Ectodermal cell (in vitro differentiated cells): ENCODE data around the gene CWC27.

ENCODE experiments used
- H3K27ac ChIP-seq: 2 replicates; pipeline ENCODE4 v1.7.0; 2013; ENCODE audit warnings: mild to moderate bottlenecking, low read depth, low read length; ENCODE audit not compliant: insufficient read depth, poor library complexity, severe bottlenecking
- H3K27me3 ChIP-seq: 2 replicates; pipeline ENCODE4 v1.7.0; 2013; ENCODE audit warnings: mild to moderate bottlenecking, low read length; ENCODE audit not compliant: insufficient read depth, control insufficient read depth, poor library complexity, severe bottlenecking
- H3K36me3 ChIP-seq: one replicate; pipeline ENCODE4 v1.7.0; 2013; ENCODE audit warnings: low read length; ENCODE audit not compliant: control insufficient read depth, insufficient read depth
- H3K4me1 ChIP-seq: one replicate; pipeline ENCODE4 v1.7.0; 2013; ENCODE audit warnings: low read length; ENCODE audit not compliant: control insufficient read depth, insufficient read depth
- H3K4me3 ChIP-seq: 2 replicates; pipeline ENCODE4 v1.7.0; 2013; ENCODE audit warnings: low read depth, low read length, control low read depth; ENCODE audit not compliant: insufficient read depth
- H3K9me3 ChIP-seq: 2 replicates; pipeline ENCODE4 v1.7.0; 2013; ENCODE audit warnings: mild to moderate bottlenecking, low read length, moderate library complexity; ENCODE audit not compliant: control insufficient read depth
- WGBS, 2 experiments: methylation state at CpG; one replicate each; pipeline ENCODE4 v1.1.7; 2013; ENCODE audit warnings: missing lambda C conversion rate in 2 of 2; 5-methylcytosine and 5-hydroxymethylcytosine counted together

CWC27 gene

GRCh38 chr5:64958757-64959391, 190.1 kb downstream of the CWC27 start:
- no peaks in the 10 kb centered on the region for H3K4me1 ChIP-seq
- no peaks in the 10 kb centered on the region for H3K9me3 ChIP-seq
- no peaks in the 10 kb centered on the region for H3K27me3 ChIP-seq
- H3K4me3 ChIP-seq: no peak overlapping the region
- H3K27ac ChIP-seq: no peak overlapping the region
- no peaks in the 10 kb centered on the region for H3K36me3 ChIP-seq

GRCh38 chr5:64963278-64963677, 194.5 kb downstream of the CWC27 start:
- H3K27me3 ChIP-seq: no peaks in the 10 kb centered on the region
- WGBS, 2 experiments: 80% methylated on average over 1 of the region's 1 CpG; no CpG with 5 or more reads in 1 of the 2 experiments
- no peaks in the 10 kb centered on the region for H3K9me3 ChIP-seq
- no peaks in the 10 kb centered on the region for H3K36me3 ChIP-seq
- H3K27ac ChIP-seq: no peak overlapping the region
- H3K4me1 ChIP-seq: no peaks in the 10 kb centered on the region
- H3K4me3 ChIP-seq: no peak overlapping the region

- WGBS, 2 experiments: 93 to 100% methylated on average over 1 of the region's 1 CpG
- Histone ChIP-seq H3K9me3 (no peaks in the 10 kb centered on the region), H3K36me3 (no peaks in the 10 kb centered on the region), H3K4me1 (no peaks in the 10 kb centered on the region), H3K4me3 (no peak overlapping the region), H3K27me3 (no peaks in the 10 kb centered on the region), H3K27ac (no peak overlapping the region)
These were observed 199.9 kb downstream of the CWC27 start for GRCh38 chr5:64968591-64969110.

DNA sequence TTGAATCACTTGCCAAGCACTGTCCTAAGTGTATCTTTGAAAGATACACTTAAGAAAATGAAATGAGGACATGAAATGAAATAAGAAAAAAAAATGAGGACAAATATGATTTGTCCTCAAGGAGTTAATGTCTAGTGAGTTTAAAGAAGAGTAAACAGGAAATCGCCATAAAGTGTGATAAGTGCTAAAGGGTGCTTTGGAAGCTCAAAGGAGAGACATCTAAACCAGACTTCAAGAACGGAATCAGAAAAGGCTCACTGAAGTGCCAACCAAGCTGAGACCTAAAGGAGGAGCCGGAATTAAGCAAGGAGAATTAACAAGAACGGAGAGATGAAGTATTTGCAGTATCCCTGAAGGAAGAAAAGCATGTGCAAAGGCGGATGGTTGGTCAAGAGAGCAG, 200.8 kb downstream of the CWC27 start:
- 94 to 96% methylated on average over 5 of the region's 5 CpGs for WGBS, 2 experiments
- H3K36me3 ChIP-seq: no peaks in the 10 kb centered on the region
- H3K4me3 ChIP-seq: no peak overlapping the region
- H3K4me1 ChIP-seq: no peaks in the 10 kb centered on the region
- H3K27ac ChIP-seq: no peak overlapping the region
- no peaks in the 10 kb centered on the region for H3K9me3 ChIP-seq
- no peaks in the 10 kb centered on the region for H3K27me3 ChIP-seq

DNA sequence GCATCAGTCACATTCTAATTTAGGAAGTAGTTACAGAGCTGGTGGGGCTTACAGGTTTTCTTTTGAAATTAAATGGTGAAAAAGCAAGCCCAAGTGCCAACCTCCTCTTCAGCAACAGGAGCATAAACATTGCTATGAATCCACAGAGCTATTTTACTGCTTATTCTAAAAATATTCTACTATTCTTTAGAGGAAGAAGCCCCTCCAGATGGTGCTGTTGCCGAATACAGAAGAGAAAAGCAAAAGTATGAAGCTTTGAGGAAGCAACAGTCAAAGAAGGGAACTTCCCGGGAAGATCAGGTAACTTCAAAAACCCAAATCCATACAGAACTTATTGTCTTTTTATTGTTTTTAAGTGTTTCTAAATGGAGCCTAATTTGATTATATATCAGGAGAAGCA, 202.8 kb downstream of the CWC27 start:
- Histone ChIP-seq H3K27ac (no peak overlapping the region), H3K9me3 (no peaks in the 10 kb centered on the region), H3K36me3 (no peaks in the 10 kb centered on the region), H3K4me1 (no peaks in the 10 kb centered on the region), H3K4me3 (no peak overlapping the region), H3K27me3 (no peaks in the 10 kb centered on the region)
- WGBS, 2 experiments: 60 to 86% methylated on average over 1 of the region's 2 CpGs

GRCh38 chr5:64971990-64972389, 203.3 kb downstream of the CWC27 start:
- 96 to 97% methylated on average over 3 of the region's 3 CpGs for WGBS, 2 experiments
- Histone ChIP-seq H3K27ac (no peak overlapping the region), H3K36me3 (no peaks in the 10 kb centered on the region)

DNA sequence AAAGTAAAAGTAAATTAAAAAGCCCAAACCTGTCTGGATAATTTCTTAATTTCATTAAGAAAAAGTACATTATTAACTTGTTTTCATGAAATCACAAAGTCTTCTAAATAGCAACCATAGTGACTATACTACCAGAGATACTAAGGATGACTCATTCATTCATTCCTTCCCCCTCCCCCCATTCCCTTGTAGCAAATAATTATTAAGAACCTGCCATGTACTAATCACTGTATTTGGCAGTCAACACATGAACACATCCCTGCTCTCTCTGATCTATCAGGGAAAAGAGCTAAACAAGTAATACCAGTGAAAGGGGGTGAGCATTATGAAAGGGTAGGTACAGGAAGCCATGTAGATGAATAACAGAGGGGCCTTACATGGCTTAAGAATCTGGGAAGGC, 203.9 kb downstream of the CWC27 start:
- Histone ChIP-seq H3K36me3 (no peaks in the 10 kb centered on the region), H3K4me3 (no peak overlapping the region), H3K27me3 (no peaks in the 10 kb centered on the region)

More at GRCh38 chr5:64971990-64972389, 203.3 kb downstream of the CWC27 start:
- Histone ChIP-seq H3K27me3 (no peaks in the 10 kb centered on the region), H3K9me3 (no peaks in the 10 kb centered on the region), H3K4me3 (no peak overlapping the region), H3K4me1 (no peaks in the 10 kb centered on the region)

GRCh38 chr5:64973215-64973614, 204.5 kb downstream of the CWC27 start:
- Histone ChIP-seq H3K4me3 (no peak overlapping the region), H3K4me1 (no peaks in the 10 kb centered on the region), H3K9me3 (no peaks in the 10 kb centered on the region), H3K36me3 (no peaks in the 10 kb centered on the region), H3K27ac (no peak overlapping the region), H3K27me3 (no peaks in the 10 kb centered on the region)
- WGBS, 2 experiments: 91 to 92% methylated on average over 2 of the region's 2 CpGs

More for the DNA sequence above, 203.9 kb downstream of the CWC27 start:
- H3K27ac ChIP-seq: no peak overlapping the region
- no peaks in the 10 kb centered on the region for H3K4me1 ChIP-seq
- H3K9me3 ChIP-seq: no peaks in the 10 kb centered on the region

GRCh38 chr5:64977779-64978178, 209.0 kb downstream of the CWC27 start:
- Histone ChIP-seq H3K9me3 (no peaks in the 10 kb centered on the region), H3K4me1 (no peaks in the 10 kb centered on the region), H3K36me3 (no peaks in the 10 kb centered on the region), H3K27ac (no peak overlapping the region), H3K27me3 (no peaks in the 10 kb centered on the region), H3K4me3 (no peak overlapping the region)
- 81 to 90% methylated on average over 1 of the region's 1 CpG for WGBS, 2 experiments

DNA sequence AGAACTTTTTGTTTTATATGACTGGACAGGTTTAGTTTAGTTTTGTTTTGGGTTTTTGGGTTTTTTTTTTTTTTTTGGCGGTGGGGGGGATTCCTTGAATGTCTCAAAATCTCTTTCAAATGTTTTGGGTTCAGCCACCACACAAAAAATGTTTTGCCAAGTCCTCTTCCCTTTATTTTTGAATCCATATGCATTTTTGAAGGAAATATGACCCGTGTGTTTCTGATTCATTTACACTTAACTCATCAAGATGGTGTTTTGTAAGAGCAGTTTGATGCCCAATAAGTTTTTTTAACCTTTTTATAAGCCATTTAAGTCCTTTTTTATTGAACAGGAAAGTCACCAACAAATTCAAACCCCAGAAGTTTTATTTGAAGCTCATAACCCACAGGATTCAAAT, 209.8 kb downstream of the CWC27 start:
- WGBS, 2 experiments: 50% methylated on average over 2 of the region's 2 CpGs; no CpG with 5 or more reads in 1 of the 2 experiments
- Histone ChIP-seq H3K36me3 (no peaks in the 10 kb centered on the region), H3K27me3 (no peaks in the 10 kb centered on the region), H3K9me3 (no peaks in the 10 kb centered on the region), H3K27ac (no peak overlapping the region), H3K4me1 (no peaks in the 10 kb centered on the region), H3K4me3 (no peak overlapping the region)
